HFF-Myc (cell line): ENCODE data around the gene ARGFX.
A peak's percentile ranks its signal among the peaks of the same experiment; 100 is the strongest.

Experiments
- DNase-seq: peaks from one replicate; pipeline ENCODE4 v3.0.0-alpha.2; 2011; ENCODE audit warnings: low read depth; ENCODE audit errors: extremely low read depth
- H3K4me3 ChIP-seq: replicated peaks from 2 replicates; pipeline ENCODE4 v1.5.1; 2011; ENCODE audit warnings: low read depth, mild to moderate bottlenecking, control low read depth, low read length
- CTCF ChIP-seq: IDR thresholded peaks from 2 replicates; pipeline ENCODE4 v1.5.1; 2012; ENCODE audit warnings: mild to moderate bottlenecking, low read depth, low read length, control low read depth; ENCODE audit errors: missing control alignments

The ARGFX gene

GRCh38 chr3:121545049-121545573 is 22.6 kb upstream of the ARGFX start:
- no peak for DNase-seq

GRCh38 chr3:121545574-121546455 is 21.9 kb upstream of the ARGFX start, which contains the start of gene POLQ:
Gene POLQ, minus strand, starts transcription at chr3:121545988. Its CDS starts 111 bp downstream, at chr3:121545877.
- H3K4me3 ChIP-seq: peak within 1 kb of the TSS; percentile 84
- DNase-seq: peak; percentile 71
- no peak for TF ChIP-seq CTCF

More at GRCh38 chr3:121545049-121545573, 22.6 kb upstream of the ARGFX start:
- peak overlapping the region; percentile 84 for H3K4me3 ChIP-seq
- TF ChIP-seq CTCF: no peak

- no peak overlapping the region for H3K4me3 ChIP-seq
- DNase-seq: no peak
- no peak for TF ChIP-seq CTCF
Observed at GRCh38 chr3:121552379-121552778, 15.4 kb upstream of the ARGFX start.

GRCh38 chr3:121552797-121553196 is 15.0 kb upstream of the ARGFX start:
- DNase-seq: no peak
- TF ChIP-seq CTCF: no peak
- no peak overlapping the region for H3K4me3 ChIP-seq

- no peak for TF ChIP-seq CTCF
- DNase-seq: no peak
- no peak overlapping the region for H3K4me3 ChIP-seq
Observed at GRCh38 chr3:121557426-121557934, 10.3 kb upstream of the ARGFX start.

- no peak for DNase-seq
- TF ChIP-seq CTCF: no peak
- no peak overlapping the region for H3K4me3 ChIP-seq
Observed at GRCh38 chr3:121562148-121562547, 5.6 kb upstream of the ARGFX start.
